ENCODE data around the gene ASPHD1. TPM values are rescaled to one million over a fixed set of nuclear protein-coding genes. Genes with fewer than 3 reads are reported as not detected.

Gene ASPHD1
- total RNA-seq, 4 donors from 2014 or later = 0.33 TPM; not detected in 3

GRCh38 chr16:29871822-29872546 lies 28.3 kb upstream of the ASPHD1 start:
- peaks cover 0 to 4% (median 0%) of the 10 kb centered on the region in 4 donors for H3K9me3 ChIP-seq
- WGBS = 93% methylated on average over 12 of the region's 16 CpGs
- peaks cover 0 to 9% (median 4%) of the 10 kb centered on the region in 4 donors for H3K4me1 ChIP-seq
- TF ChIP-seq POLR2A (IDR thresholded peaks at IDR 0.05; ENCODE audit: low read depth) (no peak), EP300 (IDR thresholded peaks at IDR 0.05) (no peak), POLR2AphosphoS5 (IDR thresholded peaks at IDR 0.05) (no peak), CTCF (IDR thresholded peaks at IDR 0.05) (no peak)
- H3K4me3 ChIP-seq = no peak overlapping the region
- intact Hi-C loops (cut with DNase I) = no loop called here
- peaks cover 0 to 35% (median 8%) of the 10 kb centered on the region in 4 donors for H3K27me3 ChIP-seq
- no peak overlapping the region for H3K27ac ChIP-seq (replicated peaks in 1 of 4)
- H3K36me3 ChIP-seq = no peaks in the 10 kb centered on the region
- DNase-seq (ENCODE audit: extremely low spot score) = no peak

DNA sequence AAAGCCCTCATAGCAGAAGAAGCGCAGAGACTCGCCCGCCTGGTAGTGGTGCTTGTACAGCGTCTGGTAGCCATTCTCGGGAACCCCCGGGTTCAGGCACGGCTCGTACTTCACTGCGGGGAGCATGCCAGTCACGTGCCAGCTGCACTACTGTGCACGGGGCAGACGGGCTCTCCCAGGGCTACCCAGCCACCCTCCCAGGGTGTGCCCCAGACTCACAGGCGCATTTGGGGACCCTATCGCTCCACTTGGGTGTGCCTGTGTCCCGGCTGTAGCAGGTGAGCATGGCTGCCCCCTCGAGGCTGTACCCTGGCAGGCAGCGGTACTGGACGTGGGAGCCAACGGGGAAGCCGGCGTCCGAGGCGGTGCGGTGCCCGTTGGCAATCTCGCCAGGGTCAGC lies 27.0 kb upstream of the ASPHD1 start:
- Histone ChIP-seq H3K27me3 (peaks cover 0 to 49% (median 21%) of the 10 kb centered on the region in 4 donors), H3K4me1 (peaks cover 0 to 16% (median 8%) of the 10 kb centered on the region in 4 donors), H3K36me3 (no peaks in the 10 kb centered on the region), H3K9me3 (peaks cover 0 to 4% (median 0%) of the 10 kb centered on the region in 4 donors), H3K27ac (replicated peaks in 1 of 4) (no peak overlapping the region), H3K4me3 (no peak overlapping the region)
- intact Hi-C loops (cut with DNase I) = no loop called here
- 97% methylated on average over 6 of the region's 26 CpGs for WGBS
- no peak for TF ChIP-seq CTCF (IDR thresholded peaks at IDR 0.05)
- TF ChIP-seq POLR2A (IDR thresholded peaks at IDR 0.05; ENCODE audit: low read depth) = no peak
- TF ChIP-seq EP300 (IDR thresholded peaks at IDR 0.05) = no peak
- no peak for TF ChIP-seq POLR2AphosphoS5 (IDR thresholded peaks at IDR 0.05)
- no peak for DNase-seq (ENCODE audit: extremely low spot score)

DNA sequence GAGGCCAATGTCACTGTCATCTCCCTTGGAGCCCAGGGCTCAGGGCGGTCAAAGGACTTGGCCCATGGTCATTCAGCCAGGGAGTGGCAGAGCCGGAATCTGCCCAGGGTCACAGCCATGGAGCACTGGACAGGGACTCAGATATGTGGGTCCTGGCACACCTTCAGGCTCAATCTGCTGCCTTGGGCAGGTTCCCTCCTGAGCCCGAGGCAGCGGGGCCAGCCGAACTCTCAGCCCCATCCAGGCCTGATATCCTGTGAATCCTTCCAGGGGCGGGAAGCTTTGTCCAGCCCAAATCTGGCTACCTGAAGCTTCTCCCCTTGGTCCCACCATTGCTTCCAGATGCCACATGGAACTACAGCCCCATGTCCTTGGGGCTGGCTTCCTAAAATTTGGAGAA lies 25.1 kb upstream of the ASPHD1 start:
- WGBS = 86% methylated on average over 1 of the region's 6 CpGs
- no peak overlapping the region for H3K4me3 ChIP-seq
- peaks cover 0 to 68% (median 23%) of the 10 kb centered on the region in 4 donors for H3K27me3 ChIP-seq
- peaks cover 0 to 16% (median 8%) of the 10 kb centered on the region in 4 donors for H3K4me1 ChIP-seq
- no peaks in the 10 kb centered on the region for H3K36me3 ChIP-seq
- TF ChIP-seq CTCF (IDR thresholded peaks at IDR 0.05) (no peak), POLR2AphosphoS5 (IDR thresholded peaks at IDR 0.05) (no peak), EP300 (IDR thresholded peaks at IDR 0.05) (no peak), POLR2A (IDR thresholded peaks at IDR 0.05; ENCODE audit: low read depth) (no peak)
- no peak for DNase-seq (ENCODE audit: extremely low spot score)
- peaks cover 0 to 4% (median 0%) of the 10 kb centered on the region in 4 donors for H3K9me3 ChIP-seq
- intact Hi-C loops (cut with DNase I) = no loop called here
- no peak overlapping the region for H3K27ac ChIP-seq (replicated peaks in 1 of 4)

GRCh38 chr16:29876217-29876593 lies 24.1 kb upstream of the ASPHD1 start:
- no peak overlapping the region for H3K27ac ChIP-seq (replicated peaks in 1 of 4)
- H3K9me3 ChIP-seq = peaks cover 0 to 4% (median 0%) of the 10 kb centered on the region in 4 donors
- TF ChIP-seq POLR2AphosphoS5 (IDR thresholded peaks at IDR 0.05) (no peak), CTCF (IDR thresholded peaks at IDR 0.05) (no peak), EP300 (IDR thresholded peaks at IDR 0.05) (no peak), POLR2A (IDR thresholded peaks at IDR 0.05; ENCODE audit: low read depth) (no peak)
- no peak for DNase-seq (ENCODE audit: extremely low spot score)
- H3K4me3 ChIP-seq = peak overlapping the region; percentile 9 to 31 (median 21)
- intact Hi-C loops (cut with DNase I) = no loop called here
- 20% methylated on average over 18 of the region's 18 CpGs for WGBS
- no peaks in the 10 kb centered on the region for H3K36me3 ChIP-seq
- peaks cover 0 to 16% (median 8%) of the 10 kb centered on the region in 4 donors for H3K4me1 ChIP-seq
- peaks cover 0 to 73% (median 23%) of the 10 kb centered on the region in 4 donors for H3K27me3 ChIP-seq
